Activated T-helper 17 cell treated with anti-CD3 and anti-CD28 coated beads, Interleukin-2, amount 50 U/mL, for 72 hours (primary cell): Measurements from ENCODE around the gene RXYLT1. TPM values are rescaled to one million over a fixed set of nuclear protein-coding genes. Genes with fewer than 3 reads are reported as not detected.

ENCODE experiments used
- ATAC-seq: fragments of 150-1000 bp; cut with Tn5 transposase; replicated peaks from 2 replicates; pipeline ENCODE4 v1.10.0; 2021; ENCODE audit warnings: mild to moderate bottlenecking, moderate library complexity
- H3K27ac Mint-ChIP-seq: one replicate; pipeline ENCODE4 v1.8.0; 2022; ENCODE audit warnings: mixed read lengths
- H3K27me3 Mint-ChIP-seq: one replicate; pipeline ENCODE4 v1.8.0; 2022; ENCODE audit warnings: mixed read lengths
- H3K36me3 Mint-ChIP-seq: one replicate; pipeline ENCODE4 v1.8.0; 2022; ENCODE audit warnings: low read depth, mild to moderate bottlenecking, mixed read lengths
- H3K4me1 Mint-ChIP-seq: one replicate; pipeline ENCODE4 v1.8.0; 2022; ENCODE audit warnings: mixed read lengths
- H3K4me3 Mint-ChIP-seq: one replicate; pipeline ENCODE4 v1.8.0; 2022; ENCODE audit warnings: mild to moderate bottlenecking, mixed read lengths
- H3K9me3 Mint-ChIP-seq: one replicate; pipeline ENCODE4 v1.8.0; 2022; ENCODE audit warnings: mixed read lengths
- total RNA-seq, 2 donors: library from RNA; stranded (reverse); gene quantifications; one replicate each; pipeline ENCODE4 v1.2.3, GENCODE V29; 2022

Gene RXYLT1
- total RNA-seq, 2 donors from 2014 or later, result 9.0 to 18.1 TPM

GRCh38 chr12:63843254-63843720, 63.6 kb downstream of the RXYLT1 start:
- H3K27me3 Mint-ChIP-seq, result peaks cover 13% of the 10 kb centered on the region
- no peak for ATAC-seq
- H3K4me1 Mint-ChIP-seq, result peaks cover 5% of the 10 kb centered on the region
- H3K9me3 Mint-ChIP-seq, result no peaks in the 10 kb centered on the region
- peak overlapping the region; percentile 46 for H3K4me3 Mint-ChIP-seq
- no peaks in the 10 kb centered on the region for H3K36me3 Mint-ChIP-seq
- H3K27ac Mint-ChIP-seq, result no peak overlapping the region

- no peaks in the 10 kb centered on the region for H3K36me3 Mint-ChIP-seq
- peak; percentile 93 for ATAC-seq
- peaks cover 5% of the 10 kb centered on the region for H3K4me1 Mint-ChIP-seq
- H3K27me3 Mint-ChIP-seq, result peaks cover 13% of the 10 kb centered on the region
- peak overlapping the region; percentile 84 for H3K4me3 Mint-ChIP-seq
- no peak overlapping the region for H3K27ac Mint-ChIP-seq
- H3K9me3 Mint-ChIP-seq, result no peaks in the 10 kb centered on the region
Observed at GRCh38 chr12:63843721-63844390, 64.1 kb downstream of the RXYLT1 start.

- Mint-ChIP-seq H3K4me1 (peaks cover 5% of the 10 kb centered on the region), H3K27ac (peak within 1 kb of the TSS; percentile 58), H3K4me3 (peak within 1 kb of the TSS; percentile 84), H3K36me3 (no peaks in the 10 kb centered on the region), H3K27me3 (peaks cover 13% of the 10 kb centered on the region), H3K9me3 (no peaks in the 10 kb centered on the region)
- ATAC-seq, result peak; percentile 13
Observed at GRCh38 chr12:63844391-63845341, 65.0 kb downstream of the RXYLT1 start, which contains the start of gene SRGAP1. SRGAP1 (plus strand) TSS chr12:63844700; CDS start chr12:63844817, 117 bp downstream.

- peak overlapping the region; percentile 84 for H3K4me3 Mint-ChIP-seq
- H3K9me3 Mint-ChIP-seq, result no peaks in the 10 kb centered on the region
- no peak for ATAC-seq
- H3K36me3 Mint-ChIP-seq, result no peaks in the 10 kb centered on the region
- H3K27ac Mint-ChIP-seq, result no peak overlapping the region
- peaks cover 13% of the 10 kb centered on the region for H3K27me3 Mint-ChIP-seq
- H3K4me1 Mint-ChIP-seq, result peaks cover 5% of the 10 kb centered on the region
Observed at GRCh38 chr12:63845726-63846125, 66.0 kb downstream of the RXYLT1 start.

GRCh38 chr12:63846238-63846967, 66.7 kb downstream of the RXYLT1 start:
- ATAC-seq, result no peak
- Mint-ChIP-seq H3K36me3 (no peaks in the 10 kb centered on the region), H3K27ac (no peak overlapping the region), H3K27me3 (peaks cover 13% of the 10 kb centered on the region), H3K9me3 (no peaks in the 10 kb centered on the region), H3K4me1 (peaks cover 5% of the 10 kb centered on the region), H3K4me3 (no peak overlapping the region)

- Mint-ChIP-seq H3K27ac (no peak overlapping the region), H3K4me1 (peaks cover 5% of the 10 kb centered on the region), H3K4me3 (no peak overlapping the region), H3K9me3 (no peaks in the 10 kb centered on the region), H3K36me3 (no peaks in the 10 kb centered on the region), H3K27me3 (peaks cover 13% of the 10 kb centered on the region)
- no peak for ATAC-seq
Observed at GRCh38 chr12:63848450-63848849, 68.7 kb downstream of the RXYLT1 start.

GRCh38 chr12:63849106-63849620, 69.5 kb downstream of the RXYLT1 start:
- H3K27ac Mint-ChIP-seq, result no peak overlapping the region
- no peaks in the 10 kb centered on the region for H3K36me3 Mint-ChIP-seq
- H3K4me1 Mint-ChIP-seq, result peaks cover 5% of the 10 kb centered on the region
- H3K4me3 Mint-ChIP-seq, result no peak overlapping the region
- H3K9me3 Mint-ChIP-seq, result no peaks in the 10 kb centered on the region
- peaks cover 13% of the 10 kb centered on the region for H3K27me3 Mint-ChIP-seq
- no peak for ATAC-seq

GRCh38 chr12:63849641-63850040, 69.9 kb downstream of the RXYLT1 start:
- no peaks in the 10 kb centered on the region for H3K36me3 Mint-ChIP-seq
- H3K4me3 Mint-ChIP-seq, result no peak overlapping the region
- H3K27me3 Mint-ChIP-seq, result peaks cover 11% of the 10 kb centered on the region
- H3K27ac Mint-ChIP-seq, result no peak overlapping the region
- H3K4me1 Mint-ChIP-seq, result peaks cover 2% of the 10 kb centered on the region
- no peaks in the 10 kb centered on the region for H3K9me3 Mint-ChIP-seq
- no peak for ATAC-seq

- H3K9me3 Mint-ChIP-seq, result no peaks in the 10 kb centered on the region
- H3K27ac Mint-ChIP-seq, result no peak overlapping the region
- ATAC-seq, result no peak
- H3K36me3 Mint-ChIP-seq, result no peaks in the 10 kb centered on the region
- peaks cover 7% of the 10 kb centered on the region for H3K27me3 Mint-ChIP-seq
- H3K4me3 Mint-ChIP-seq, result no peak overlapping the region
- H3K4me1 Mint-ChIP-seq, result no peaks in the 10 kb centered on the region
Observed at GRCh38 chr12:63853978-63854377, 74.3 kb downstream of the RXYLT1 start.

GRCh38 chr12:63855299-63855698, 75.6 kb downstream of the RXYLT1 start:
- Mint-ChIP-seq H3K4me1 (no peaks in the 10 kb centered on the region), H3K36me3 (no peaks in the 10 kb centered on the region), H3K27me3 (peaks cover 12% of the 10 kb centered on the region), H3K9me3 (no peaks in the 10 kb centered on the region), H3K4me3 (no peak overlapping the region), H3K27ac (no peak overlapping the region)
- no peak for ATAC-seq

- Mint-ChIP-seq H3K36me3 (no peaks in the 10 kb centered on the region), H3K4me3 (no peak overlapping the region), H3K27ac (no peak overlapping the region), H3K4me1 (no peaks in the 10 kb centered on the region), H3K9me3 (no peaks in the 10 kb centered on the region), H3K27me3 (peaks cover 15% of the 10 kb centered on the region)
- ATAC-seq, result no peak
Observed at GRCh38 chr12:63857771-63858670, 78.3 kb downstream of the RXYLT1 start.
